8988T (cell line): ENCODE measurements around the gene TAGLN3.

Experiments used
- DNase-seq: peaks from one replicate; pipeline ENCODE4 v3.0.0; 2011

The TAGLN3 gene

DNA sequence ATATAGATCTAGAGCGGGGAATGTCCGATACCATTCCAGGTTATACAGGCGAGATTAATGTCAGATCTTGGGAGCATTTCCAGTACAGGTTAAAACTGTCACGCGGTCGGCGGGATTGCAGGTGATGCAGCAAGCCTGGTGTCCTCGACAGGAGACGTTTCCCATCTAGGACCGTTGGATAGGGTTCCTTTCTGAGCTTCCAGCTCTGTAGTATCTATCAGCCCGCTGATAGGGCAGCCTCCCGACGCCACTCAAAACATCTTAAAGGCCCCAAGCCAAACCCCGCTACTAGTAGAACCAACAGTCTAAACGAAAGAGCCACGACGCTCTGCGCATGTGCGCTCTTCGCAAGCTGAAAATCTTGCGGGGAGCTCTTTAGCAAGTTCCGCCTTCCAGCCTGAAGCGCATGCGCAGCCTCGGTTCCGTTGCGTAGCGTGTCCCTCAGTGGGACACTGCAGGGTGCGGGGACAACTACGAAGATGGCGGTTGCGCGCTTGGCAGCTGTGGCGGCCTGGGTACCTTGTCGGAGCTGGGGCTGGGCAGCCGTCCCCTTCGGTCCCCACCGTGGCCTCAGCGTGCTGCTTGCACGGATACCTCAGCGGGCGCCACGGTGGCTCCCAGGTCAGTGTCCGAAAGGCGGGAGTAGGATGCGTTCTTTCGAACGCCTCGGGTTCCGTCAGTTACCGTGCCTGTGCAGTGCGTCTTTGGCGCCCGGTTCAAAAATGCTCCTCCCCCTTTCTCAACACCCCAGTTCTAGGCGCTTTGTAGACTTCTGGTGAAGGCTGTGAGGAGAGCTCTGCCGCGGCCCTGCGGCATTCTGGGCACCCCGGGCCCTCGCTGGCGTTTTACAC is 19.9 kb upstream of the TAGLN3 start, which contains the start of gene ABHD10:
TSS of gene ABHD10 (plus strand) at position 444 of the 851 bp plus-strand sequence. CDS start at position 480, 36 bp downstream.
- DNase-seq: peak; percentile 55

DNA sequence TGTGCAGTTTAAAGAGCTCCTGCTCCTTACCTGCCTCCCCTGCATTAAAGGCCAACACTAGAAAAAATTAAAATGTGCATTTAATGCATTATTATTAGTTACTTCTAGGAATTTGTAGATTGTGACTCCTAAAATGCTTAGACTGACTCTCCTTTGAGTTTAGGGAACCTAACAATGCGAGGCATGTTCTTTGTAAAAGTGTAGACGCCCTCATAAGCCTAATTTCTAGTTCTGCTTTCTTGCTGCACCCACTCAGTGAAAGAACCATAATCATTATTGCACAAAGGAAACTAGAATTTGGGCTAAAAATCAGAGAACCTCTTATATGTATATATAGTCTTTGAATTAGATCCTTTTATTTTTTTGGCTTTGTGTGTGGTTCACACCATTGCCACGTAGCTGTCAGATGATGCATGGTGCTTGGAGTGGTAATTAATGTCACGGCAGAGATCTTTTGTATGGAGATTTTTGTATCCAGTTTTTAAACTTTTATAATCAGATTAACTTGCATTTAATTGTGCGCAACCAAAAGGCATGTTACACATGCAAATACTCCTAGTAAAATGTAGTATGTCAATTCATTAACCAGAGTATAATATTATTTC is 19.2 kb upstream of the TAGLN3 start:
- no peak for DNase-seq

GRCh38 chr3:111980716-111981456 is 17.8 kb upstream of the TAGLN3 start:
- no peak for DNase-seq

DNA sequence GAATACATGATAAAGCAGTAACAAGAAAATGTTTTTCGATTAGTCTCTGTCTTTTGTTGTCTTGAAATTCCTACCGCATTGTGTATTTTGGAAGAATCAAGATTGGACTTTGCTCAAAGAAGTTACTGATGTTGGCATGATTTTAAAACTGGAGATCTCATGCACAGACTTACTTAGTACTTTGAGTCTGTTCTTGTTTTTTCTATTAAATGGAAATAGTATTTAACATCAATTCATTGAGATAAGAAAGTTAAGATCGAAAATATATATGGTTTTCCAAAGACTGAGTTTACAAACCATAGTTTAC is 17.3 kb upstream of the TAGLN3 start:
- no peak for DNase-seq

GRCh38 chr3:111984636-111985298 is 14.0 kb upstream of the TAGLN3 start:
- DNase-seq: no peak

GRCh38 chr3:111986800-111987199 is 11.9 kb upstream of the TAGLN3 start:
- no peak for DNase-seq

- no peak for DNase-seq
These were observed 9.6 kb upstream of the TAGLN3 start for GRCh38 chr3:111989061-111989678.

- no peak for DNase-seq
These were observed 5.7 kb upstream of the TAGLN3 start for GRCh38 chr3:111993038-111993437.

DNA sequence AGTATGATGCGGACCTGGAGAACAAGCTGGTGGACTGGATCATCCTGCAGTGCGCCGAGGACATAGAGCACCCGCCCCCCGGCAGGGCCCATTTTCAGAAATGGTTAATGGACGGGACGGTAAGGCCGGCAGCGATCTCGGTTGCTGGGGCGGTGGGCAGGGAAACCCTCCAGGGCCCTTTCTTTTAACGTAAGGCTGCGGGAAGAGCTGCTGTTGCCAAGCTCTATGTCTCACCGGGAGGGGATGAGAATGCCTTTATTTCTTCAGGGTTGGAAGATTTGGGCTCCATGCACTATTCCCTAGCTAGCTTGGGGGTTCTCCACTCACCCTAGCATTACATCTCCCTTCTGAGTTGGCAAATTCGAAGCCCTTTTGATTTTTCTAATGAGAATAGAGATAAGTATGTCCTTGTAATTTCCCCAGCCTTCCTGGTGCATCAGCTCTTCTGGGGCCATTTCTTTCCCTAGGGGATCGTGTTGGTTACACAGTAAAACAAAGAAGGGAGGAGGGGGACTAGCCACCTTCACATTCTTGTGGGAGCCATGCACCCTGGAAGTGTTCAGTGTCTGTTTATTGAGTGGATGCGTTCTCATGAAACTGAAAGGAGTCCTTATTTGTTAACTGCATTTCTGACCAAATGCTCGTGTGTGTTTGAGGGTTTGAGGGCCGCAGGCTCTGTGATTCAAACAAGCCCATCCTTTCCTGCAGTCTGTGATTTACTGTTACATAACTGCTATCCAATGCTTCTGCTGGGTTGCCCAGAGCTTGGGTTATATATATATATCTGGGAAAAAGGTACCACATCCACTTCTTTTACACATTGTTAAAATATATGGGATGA is 982 bp downstream of the TAGLN3 start:
- no peak for DNase-seq

GRCh38 chr3:112000367-112000771 is 1.6 kb downstream of the TAGLN3 start:
- DNase-seq: no peak

DNA sequence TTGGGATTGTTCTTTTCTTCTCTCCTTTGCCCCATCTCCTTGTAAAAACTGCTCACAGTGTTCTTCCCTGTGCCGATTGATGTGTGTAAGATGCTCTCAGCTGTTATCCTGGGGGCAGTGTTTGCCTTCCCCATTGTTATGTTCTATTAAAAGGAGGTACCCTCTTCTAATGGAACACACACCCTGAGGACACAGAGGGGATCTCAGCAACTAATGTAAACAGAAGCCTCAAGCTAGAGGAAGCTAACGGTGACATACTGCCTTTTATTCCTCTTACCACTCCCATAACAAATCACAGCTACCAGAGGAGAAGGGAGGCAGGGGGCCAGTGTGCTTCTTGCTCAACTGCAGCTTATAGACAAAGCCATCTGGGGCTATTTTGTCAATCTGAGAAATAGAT is 2.2 kb downstream of the TAGLN3 start:
- no peak for DNase-seq

- no peak for DNase-seq
These were observed 2.8 kb downstream of the TAGLN3 start for GRCh38 chr3:112001526-112001925.

- no peak for DNase-seq
These were observed 3.6 kb downstream of the TAGLN3 start for GRCh38 chr3:112002096-112002971.

- no peak for DNase-seq
These were observed 4.8 kb downstream of the TAGLN3 start for GRCh38 chr3:112003321-112004080.

DNA sequence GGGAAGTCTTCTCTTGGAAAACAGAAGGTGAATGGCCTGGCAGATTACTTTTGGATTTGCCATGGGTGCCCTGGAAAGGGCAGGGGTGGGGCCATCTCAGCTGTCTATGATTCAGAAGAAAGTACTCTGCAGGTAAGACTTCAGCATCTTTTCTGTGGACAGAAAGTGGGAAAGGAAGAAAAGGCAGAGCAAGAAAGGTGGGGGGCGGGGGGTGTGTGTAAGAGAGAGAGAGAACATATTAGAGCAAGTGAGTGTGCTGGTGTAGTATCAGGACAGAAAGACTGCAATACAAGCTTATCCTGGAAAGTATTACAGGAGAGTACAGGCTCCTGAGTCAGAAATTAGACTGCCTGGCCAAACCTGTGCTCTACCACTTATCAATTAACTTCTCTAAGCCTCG is 5.5 kb downstream of the TAGLN3 start:
- DNase-seq: no peak

GRCh38 chr3:112004669-112005068 is 5.9 kb downstream of the TAGLN3 start:
- no peak for DNase-seq

DNA sequence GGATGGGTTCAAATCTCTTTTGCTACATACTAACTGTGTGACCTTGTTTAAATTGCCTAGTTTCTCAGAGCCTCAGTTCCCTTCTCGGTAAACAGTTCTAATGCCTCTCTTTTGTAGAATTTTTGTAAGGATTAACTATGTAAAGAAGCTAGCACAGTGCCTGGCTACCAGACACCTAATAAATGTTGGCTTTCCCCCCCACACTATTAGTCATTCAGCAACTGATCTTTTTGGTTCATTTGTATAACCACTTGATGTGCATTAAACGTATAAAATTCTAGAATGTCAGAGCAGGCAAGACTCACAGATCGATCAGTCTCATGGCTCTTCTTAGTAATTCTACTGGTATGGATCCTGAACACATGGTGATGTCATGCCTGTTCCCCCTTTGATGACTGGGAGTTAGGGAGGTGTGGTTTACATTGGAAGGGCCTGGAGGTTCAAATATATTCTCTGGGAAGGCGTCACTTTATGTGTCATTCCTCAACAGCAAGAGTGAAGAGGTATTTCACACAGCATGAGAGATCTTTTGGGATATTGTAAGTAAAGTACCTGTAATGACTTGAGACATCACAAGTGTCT is 6.5 kb downstream of the TAGLN3 start:
- no peak for DNase-seq

DNA sequence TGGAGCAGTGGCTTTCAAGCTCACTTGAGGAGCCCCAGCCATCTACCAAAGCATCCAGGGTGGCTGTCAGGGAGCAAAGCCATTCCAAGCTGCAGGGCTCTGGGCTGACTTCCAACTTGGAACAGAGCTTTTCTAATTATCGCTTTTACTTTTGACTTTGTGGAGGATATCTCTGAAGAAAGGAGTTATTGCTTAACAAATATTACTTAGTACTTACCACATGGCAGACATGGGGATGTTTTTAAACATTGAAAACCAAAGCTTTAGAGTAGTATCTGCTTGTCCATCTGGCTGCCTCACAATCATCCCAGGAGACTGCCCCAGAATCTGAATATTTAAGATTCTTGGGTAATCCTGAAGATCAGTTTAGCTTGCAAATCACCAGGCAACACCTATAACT is 8.9 kb downstream of the TAGLN3 start:
- DNase-seq: no peak

- no peak for DNase-seq
These were observed 10.9 kb downstream of the TAGLN3 start for GRCh38 chr3:112009670-112010069.

DNA sequence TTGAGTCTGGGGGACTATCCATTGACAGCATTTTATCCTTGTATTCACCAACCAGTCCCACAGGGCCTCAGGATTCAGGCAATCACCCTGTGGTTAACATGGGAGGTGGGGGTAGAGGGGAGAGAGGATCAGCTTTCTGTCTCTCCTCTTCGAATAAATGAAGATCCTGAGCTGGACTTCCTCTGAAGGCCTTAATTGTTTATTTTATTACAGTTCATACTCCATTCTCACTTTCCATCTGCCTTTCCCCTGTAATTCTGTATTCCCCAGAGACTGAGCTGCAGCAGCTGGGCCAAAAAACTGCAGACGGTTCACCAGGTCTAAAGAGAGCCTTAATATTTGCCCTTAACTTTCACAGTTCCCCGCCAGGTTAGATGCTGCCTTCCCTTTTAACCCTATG is 11.9 kb downstream of the TAGLN3 start:
- DNase-seq: no peak
